HEK293T (cell line): ENCODE results near the gene MERTK.

ENCODE experiments used
- CTCF ChIA-PET: fragments of 350-600 bp; formaldehyde crosslinking; extraction: SDS; loops from one replicate; lab custom pipeline; 2021; ENCODE audit warnings: antibody characterized with exemption, inconsistent platforms; lab: Yijun Ruan, JAX
- POLR2A ChIA-PET: fragments of 350-600 bp; formaldehyde crosslinking; extraction: SDS; loops from one replicate; lab custom pipeline; 2020; ENCODE audit warnings: antibody characterized with exemption, inconsistent platforms; lab: Yijun Ruan, JAX
- DNase-seq: peaks from one replicate; pipeline ENCODE4 v3.0.0; 2012; ENCODE audit warnings: mixed read lengths; ENCODE audit errors: extremely low spot score
- ARNT ChIP-seq: fragments of 450-650 bp; IDR thresholded peaks from 2 replicates; pipeline ENCODE4 v1.6.1; 2017; ENCODE audit warnings: mild to moderate bottlenecking
- BHLHE40 ChIP-seq: fragments of 450-650 bp; IDR thresholded peaks from 2 replicates; pipeline ENCODE4 v1.6.1; 2016; ENCODE audit warnings: mild to moderate bottlenecking, moderate library complexity, borderline replicate concordance
- CTBP1 ChIP-seq: fragments of 450-650 bp; IDR thresholded peaks from 2 replicates; pipeline ENCODE4 v1.6.1; 2016; ENCODE audit warnings: borderline replicate concordance
- ELF4 ChIP-seq: fragments of 450-650 bp; IDR thresholded peaks from 2 replicates; pipeline ENCODE4 v1.6.1; 2017; ENCODE audit warnings: antibody characterized with exemption
- FOXA1 ChIP-seq: fragments of 450-650 bp; IDR thresholded peaks from 2 replicates; pipeline ENCODE4 v1.6.1; 2016; ENCODE audit warnings: mild to moderate bottlenecking
- FOXK2 ChIP-seq: fragments of 450-650 bp; IDR thresholded peaks from 2 replicates; pipeline ENCODE4 v1.6.1; 2016; ENCODE audit warnings: mild to moderate bottlenecking
- FOXM1 ChIP-seq: fragments of 450-650 bp; IDR thresholded peaks from 2 replicates; pipeline ENCODE4 v1.6.1; 2017; ENCODE audit warnings: mild to moderate bottlenecking, borderline replicate concordance
- HDGF ChIP-seq: fragments of 450-650 bp; IDR thresholded peaks from 2 replicates; pipeline ENCODE4 v1.6.1; 2017; ENCODE audit warnings: antibody characterized with exemption, borderline replicate concordance
- L3MBTL2 ChIP-seq: fragments of 450-650 bp; conservative IDR thresholded peaks from 2 replicates; pipeline ENCODE4 v1.6.1; 2016; ENCODE audit warnings: mild to moderate bottlenecking
- LEF1 ChIP-seq: fragments of 450-650 bp; IDR thresholded peaks from 2 replicates; pipeline ENCODE4 v1.6.1; 2017; ENCODE audit warnings: mild to moderate bottlenecking, borderline replicate concordance
- NFRKB ChIP-seq: fragments of 450-650 bp; IDR thresholded peaks from 2 replicates; pipeline ENCODE4 v1.6.1; 2016; ENCODE audit warnings: mild to moderate bottlenecking, moderate library complexity
- PKNOX1 ChIP-seq: fragments of 450-650 bp; IDR thresholded peaks from 2 replicates; pipeline ENCODE4 v1.6.1; 2016
- SP1 ChIP-seq: fragments of 450-650 bp; IDR thresholded peaks from 2 replicates; pipeline ENCODE4 v1.6.1; 2017
- SUZ12 ChIP-seq: fragments of 450-650 bp; IDR thresholded peaks from 2 replicates; pipeline ENCODE4 v1.6.1; 2016; ENCODE audit warnings: mild to moderate bottlenecking
- TARDBP ChIP-seq: fragments of 450-650 bp; IDR thresholded peaks from 2 replicates; pipeline ENCODE4 v1.6.1; 2016
- ZNF384 ChIP-seq: fragments of 450-650 bp; IDR thresholded peaks from 2 replicates; pipeline ENCODE4 v1.6.1; 2016

MERTK gene

DNA sequence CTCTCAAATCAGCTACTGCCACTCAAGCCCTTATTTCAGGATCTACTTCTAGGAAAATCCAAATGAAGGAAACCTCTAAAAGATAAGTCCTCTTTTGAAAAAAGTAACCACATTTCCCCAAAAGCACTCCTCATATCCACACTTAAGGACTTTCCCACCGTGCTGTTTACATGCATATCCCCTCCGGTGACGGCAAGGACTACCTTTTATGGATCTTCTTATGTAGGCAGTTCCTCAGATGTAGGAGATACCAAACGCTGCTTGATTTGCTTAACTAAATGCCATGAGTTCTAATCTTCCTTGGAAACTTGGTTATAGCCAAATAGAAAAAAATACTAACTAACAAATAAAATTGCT, 149.8 kb downstream of the MERTK start:
- TF ChIP-seq ZNF384 = no peak
- no peak for TF ChIP-seq FOXK2
- no peak for TF ChIP-seq L3MBTL2
- no peak for TF ChIP-seq FOXM1
- TF ChIP-seq SP1 = no peak
- no peak for TF ChIP-seq FOXA1
- no peak for TF ChIP-seq TARDBP
- TF ChIP-seq BHLHE40 = no peak
- TF ChIP-seq PKNOX1 = no peak
- no peak for TF ChIP-seq ARNT
- no peak for TF ChIP-seq SUZ12
- TF ChIP-seq NFRKB = no peak
- no peak for TF ChIP-seq HDGF
- TF ChIP-seq LEF1 = no peak
- no peak for TF ChIP-seq ELF4
- TF ChIP-seq CTBP1 = no peak
- no peak for DNase-seq
- POLR2A ChIA-PET = no interaction called here
- CTCF ChIA-PET = interaction anchor here (0.6 kb wide), 1 partner anchor 164 kb away, joined by 3 read pairs; no protein-coding TSS in a partner anchor

DNA sequence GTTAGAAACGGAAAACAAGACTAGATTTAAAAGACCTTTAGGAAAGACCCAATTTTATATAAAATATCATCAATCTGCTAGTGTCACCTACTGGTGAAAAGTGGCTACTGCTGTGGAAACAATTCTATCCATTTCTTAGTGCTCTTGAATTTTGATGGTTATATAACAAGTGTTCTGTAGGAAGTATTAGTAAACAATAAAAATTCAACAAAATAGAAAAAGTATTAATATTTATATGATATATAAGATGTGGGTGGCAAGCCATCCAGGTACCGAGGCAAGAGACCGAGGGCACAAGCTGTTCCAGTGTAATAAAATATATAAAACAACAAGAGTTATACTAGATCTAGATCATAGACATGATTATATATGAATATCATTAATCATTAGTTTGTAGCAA, 150.5 kb downstream of the MERTK start:
- TF ChIP-seq ARNT (no peak), PKNOX1 (no peak), L3MBTL2 (no peak), TARDBP (no peak)
- POLR2A ChIA-PET = no interaction called here

DNA sequence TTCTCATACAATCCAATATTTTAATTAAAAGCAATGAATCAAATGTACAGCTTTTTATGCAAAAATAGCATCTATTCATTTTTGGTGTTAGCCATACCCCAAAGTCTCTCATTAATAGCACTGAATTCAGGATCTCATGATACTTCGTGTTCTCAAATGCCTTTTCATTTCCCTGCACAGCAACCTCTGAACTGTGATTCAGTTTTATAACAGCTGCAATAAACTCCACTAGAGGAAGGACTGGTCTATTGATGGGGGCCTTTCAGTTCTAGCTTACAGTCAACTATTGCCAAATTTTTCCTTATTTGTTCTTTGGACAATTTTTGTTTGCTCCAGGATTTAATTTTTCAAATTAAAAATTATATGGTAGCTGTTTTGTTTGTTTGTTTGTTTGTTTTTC, 151.9 kb downstream of the MERTK start:
- no peak for DNase-seq
- TF ChIP-seq L3MBTL2 = no peak
- no peak for TF ChIP-seq ELF4
- no peak for TF ChIP-seq BHLHE40
- TF ChIP-seq TARDBP = no peak
- TF ChIP-seq SUZ12 = no peak
- TF ChIP-seq HDGF = no peak
- no peak for TF ChIP-seq PKNOX1
- no peak for TF ChIP-seq FOXK2
- CTCF ChIA-PET = interaction anchor here (1.7 kb wide), 1 partner anchor 147 kb away, joined by 5 read pairs; no protein-coding TSS in a partner anchor
- POLR2A ChIA-PET = no interaction called here

More for the DNA sequence above, 150.5 kb downstream of the MERTK start:
- DNase-seq = peak; percentile 27
- CTCF ChIA-PET = interaction anchor here (0.7 to 1.7 kb wide), 2 partner anchors 145 to 161 kb away, joined by 5 to 6 read pairs; no protein-coding TSS in a partner anchor

DNA sequence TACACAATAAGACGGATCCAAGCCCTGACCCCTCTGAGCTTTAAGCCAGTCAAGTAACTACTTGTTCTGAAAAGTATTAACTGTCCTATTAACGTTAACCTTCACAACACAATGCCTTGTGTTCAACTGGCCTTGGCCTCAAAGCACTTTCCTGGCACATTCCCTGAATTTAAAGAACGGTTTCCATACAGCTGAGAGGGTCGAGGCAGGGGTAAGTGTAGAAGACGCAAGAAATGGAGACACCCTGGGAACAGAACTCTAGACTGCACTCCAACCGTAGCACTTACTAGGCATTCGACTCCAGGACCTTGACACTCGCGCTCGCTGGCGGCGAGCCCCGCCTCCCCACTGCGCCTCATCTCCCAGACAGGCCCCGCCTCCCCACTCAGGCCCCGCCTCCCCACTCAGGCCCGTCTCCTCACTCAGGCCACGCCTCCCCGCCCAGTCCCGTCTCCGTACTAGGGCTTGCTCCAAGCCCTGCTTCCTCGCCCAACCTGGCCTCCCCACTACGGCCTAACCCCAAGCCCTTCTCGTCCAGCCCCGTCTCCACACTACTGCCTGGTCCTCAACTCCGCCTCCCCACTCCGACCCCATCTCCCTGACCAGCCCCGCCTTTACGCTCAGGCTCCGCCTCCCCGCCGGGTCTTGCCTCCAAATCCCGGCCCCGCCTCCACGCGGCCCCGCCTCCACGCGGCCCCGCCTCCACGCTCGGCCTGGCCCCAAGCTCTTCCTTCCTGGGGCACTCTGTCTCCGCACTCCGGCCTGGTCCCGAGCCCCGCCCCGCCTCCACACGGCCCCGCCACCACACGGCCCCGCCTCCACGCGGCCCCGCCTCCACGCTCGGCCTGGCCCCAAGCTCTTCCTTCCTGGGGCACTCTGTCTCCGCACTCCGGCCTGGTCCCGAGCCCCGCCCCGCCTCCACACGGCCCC, 155.8 kb downstream of the MERTK start:
- ChIA-PET CTCF (interaction anchor here (0.6 kb wide), 1 partner anchor 121 kb away, joined by 3 read pairs; no protein-coding TSS in a partner anchor), POLR2A (interaction anchor here (0.7 to 1.1 kb wide), 3 partner anchors 169 to 218 kb away, joined by 3 to 4 read pairs (median 3); no protein-coding TSS in a partner anchor)
- TF ChIP-seq FOXA1 (no peak), TARDBP (no peak), SP1 (peak; percentile 48), FOXM1 (no peak), FOXK2 (no peak), LEF1 (no peak), CTBP1 (no peak), PKNOX1 (peak; percentile 32; the same call in 1 of the 2 replicates), NFRKB (no peak)
- peak; percentile 87 for DNase-seq

DNA sequence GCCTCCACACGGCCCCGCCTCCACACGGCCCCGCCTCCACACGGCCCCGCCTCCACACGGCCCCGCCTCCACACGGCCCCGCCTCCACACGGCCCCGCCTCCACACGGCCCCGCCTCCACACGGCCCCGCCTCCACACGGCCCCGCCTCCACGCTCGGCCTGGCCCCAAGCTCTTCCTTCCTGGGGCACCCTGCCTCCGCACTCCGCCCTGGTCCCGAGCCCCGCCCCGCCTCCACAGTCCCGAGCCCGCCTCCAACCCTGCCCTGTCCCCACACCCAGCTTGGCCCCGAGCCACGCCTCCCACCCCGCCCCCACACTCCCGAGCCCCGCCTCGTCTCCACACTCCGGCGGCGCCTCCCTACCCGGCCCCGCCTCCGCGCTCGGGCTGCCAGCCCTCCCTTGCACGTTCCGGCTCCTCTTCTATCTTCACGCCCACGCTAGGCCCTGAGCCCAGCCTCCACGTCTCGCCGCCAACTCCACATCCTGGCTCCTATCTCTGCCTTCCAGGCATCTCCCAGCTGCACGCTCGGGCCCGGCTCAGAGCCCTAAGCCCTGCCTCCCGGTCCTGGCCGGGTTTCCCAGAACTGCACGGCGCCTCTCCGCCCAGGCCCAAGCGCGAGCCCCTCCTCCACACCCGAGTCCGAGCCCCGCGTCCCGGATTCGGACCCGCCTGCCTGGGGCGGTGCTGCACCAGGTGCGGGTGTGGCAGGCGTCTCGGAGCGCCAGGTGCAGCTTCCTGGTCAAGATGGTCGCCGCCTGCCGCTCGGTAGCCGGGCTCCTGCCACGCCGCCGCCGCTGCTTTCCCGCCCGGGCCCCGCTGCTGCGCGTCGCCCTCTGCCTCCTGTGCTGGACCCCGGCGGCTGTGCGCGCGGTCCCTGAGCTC, 156.7 kb downstream of the MERTK start, which contains the start of gene TMEM87B:
TSS of gene TMEM87B (plus strand) at position 423 of the 883 bp plus-strand sequence. CDS start at position 746, 323 bp downstream.
- ChIA-PET POLR2A (interaction anchor here (0.7 to 1.1 kb wide), 3 partner anchors 170 to 218 kb away, joined by 3 to 4 read pairs (median 3); no protein-coding TSS in a partner anchor), CTCF (no interaction called here)
- TF ChIP-seq ZNF384 = no peak
- TF ChIP-seq SP1 = no peak
- TF ChIP-seq LEF1 = no peak
- TF ChIP-seq L3MBTL2 = peak; percentile 71
- no peak for TF ChIP-seq PKNOX1
- TF ChIP-seq NFRKB = no peak
- peak; percentile 94 for DNase-seq
